ENCODE results near the gene ABCA1.

Gene ABCA1

DNA sequence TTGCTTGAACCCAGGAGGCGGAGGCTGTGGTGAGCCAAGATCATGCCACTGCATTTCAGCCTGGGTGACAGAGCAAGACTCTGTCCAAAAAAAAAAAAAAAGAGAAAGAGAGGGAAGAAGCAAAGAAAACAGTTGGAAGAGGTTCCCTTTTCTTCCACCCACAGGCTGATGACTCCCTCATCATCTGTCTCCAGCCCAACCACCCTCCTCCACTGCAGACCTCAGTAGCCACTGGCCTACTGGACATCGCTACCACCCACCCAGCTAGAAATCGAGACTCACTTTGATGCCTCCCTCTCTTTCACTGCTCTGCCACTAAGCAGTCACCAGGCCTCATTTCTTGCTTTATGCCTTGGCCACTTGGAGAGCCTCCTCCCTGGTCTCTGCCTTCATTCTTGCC lies 92.8 kb downstream of the ABCA1 start:
- no peak for DNase-seq

DNA sequence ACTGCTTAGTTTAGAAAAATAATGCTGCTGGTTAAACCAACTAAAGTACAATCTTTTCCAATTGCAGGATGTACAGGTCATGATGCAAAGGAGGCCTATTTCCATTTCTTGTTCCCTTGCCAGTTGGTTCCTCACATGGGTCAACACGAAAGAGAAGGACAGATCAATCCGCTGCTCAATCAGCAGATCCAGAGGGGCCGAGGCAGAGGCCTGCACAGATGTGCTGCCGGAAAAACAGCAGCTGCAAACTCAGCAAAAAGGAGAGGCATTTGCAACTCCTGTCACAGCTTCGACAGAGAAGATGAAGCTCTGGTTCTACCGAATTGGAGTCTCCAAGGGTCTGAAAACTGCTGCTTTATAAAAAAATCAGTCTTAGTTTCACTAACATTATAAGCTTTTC lies 94.3 kb downstream of the ABCA1 start:
- DNase-seq, result no peak

DNA sequence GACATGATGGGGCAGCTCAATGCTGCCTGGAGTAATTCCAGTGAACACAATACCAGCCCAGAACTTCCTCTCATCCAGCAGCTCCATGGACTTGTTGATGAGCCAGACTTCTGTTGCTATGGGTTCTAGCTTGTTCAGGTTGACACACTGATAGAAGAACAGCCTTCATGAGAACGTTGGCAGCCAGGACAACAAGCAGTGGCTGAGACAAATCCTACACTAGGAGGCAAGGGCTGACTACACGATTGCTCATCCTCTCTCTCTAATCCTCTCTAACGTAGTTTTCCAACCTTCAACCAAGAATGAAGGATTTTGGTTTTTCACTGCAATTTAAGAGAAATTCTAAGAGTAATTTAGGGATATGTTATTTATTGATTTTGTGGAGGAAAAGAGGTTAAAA lies 96.3 kb downstream of the ABCA1 start:
- DNase-seq, result no peak

DNA sequence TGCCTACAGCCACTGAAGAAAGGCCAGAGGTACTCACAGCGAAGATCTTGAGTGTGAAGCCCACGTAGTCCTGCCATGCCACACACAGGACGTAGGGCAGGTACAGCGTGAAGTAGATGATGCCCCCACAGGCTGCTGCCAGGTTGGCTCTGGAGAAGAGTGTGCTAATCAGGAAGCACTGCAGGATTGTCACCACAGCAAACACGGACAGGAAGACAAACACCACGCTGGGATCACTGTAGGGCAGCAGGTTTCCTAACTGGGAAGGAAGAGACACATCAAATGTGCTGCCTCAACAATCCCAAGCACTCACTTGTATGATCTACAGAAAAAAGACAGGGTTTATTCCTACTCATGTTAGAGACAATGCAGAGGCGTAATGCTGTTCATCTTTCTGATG lies 101.0 kb downstream of the ABCA1 start:
- DNase-seq, result no peak

DNA sequence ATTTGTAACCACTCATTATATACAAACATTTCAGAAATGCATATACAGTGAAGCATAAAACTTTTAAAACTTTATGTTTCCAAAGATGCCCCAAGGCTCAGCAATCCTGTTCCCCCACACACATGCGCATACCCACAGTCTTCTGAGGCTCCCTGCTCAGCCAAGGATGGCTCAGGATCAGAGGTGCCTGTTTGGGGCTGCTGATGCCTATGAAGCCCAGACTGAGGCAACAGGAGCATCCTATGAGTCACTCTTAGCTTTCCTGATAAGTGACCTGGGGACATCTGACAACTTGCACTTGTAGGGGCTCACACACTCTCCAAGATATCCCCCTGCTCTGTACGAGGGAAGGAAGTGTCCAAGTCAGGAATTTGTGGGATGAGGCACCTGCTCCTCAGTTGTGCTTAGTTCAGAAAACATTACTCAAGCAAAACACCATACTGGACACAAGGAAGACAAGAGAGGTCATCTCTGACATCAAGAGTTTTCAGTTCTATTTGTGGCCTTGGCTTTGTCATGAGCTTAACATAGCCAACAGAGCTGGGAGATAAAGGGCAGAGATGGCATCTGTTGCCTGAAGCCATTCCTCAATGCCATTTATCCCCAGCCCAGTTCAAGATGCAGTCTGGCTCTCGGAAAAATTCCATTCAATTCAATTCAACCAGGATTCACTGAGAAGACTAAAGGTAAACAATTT lies 101.7 kb downstream of the ABCA1 start:
- no peak for DNase-seq

DNA sequence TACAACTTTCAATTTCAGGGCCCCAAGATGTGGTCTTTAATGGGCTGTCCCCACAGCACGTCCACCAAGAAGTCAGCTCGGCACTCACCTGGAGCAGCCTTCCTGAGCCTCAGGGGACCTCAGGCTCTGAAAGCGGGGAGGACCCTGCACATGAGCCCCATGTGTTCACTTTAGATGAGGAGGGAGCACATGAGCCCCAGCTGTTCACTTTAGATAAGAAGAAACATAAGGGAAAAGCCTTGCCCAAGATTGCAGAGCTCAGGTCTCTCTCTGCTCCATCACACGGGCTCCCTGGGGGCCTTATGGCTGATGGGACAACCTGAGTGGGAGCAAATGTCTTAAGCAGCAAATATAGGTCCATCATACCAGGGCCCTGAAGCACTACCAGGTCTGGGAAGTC lies 107.6 kb downstream of the ABCA1 start:
- no peak for DNase-seq

DNA sequence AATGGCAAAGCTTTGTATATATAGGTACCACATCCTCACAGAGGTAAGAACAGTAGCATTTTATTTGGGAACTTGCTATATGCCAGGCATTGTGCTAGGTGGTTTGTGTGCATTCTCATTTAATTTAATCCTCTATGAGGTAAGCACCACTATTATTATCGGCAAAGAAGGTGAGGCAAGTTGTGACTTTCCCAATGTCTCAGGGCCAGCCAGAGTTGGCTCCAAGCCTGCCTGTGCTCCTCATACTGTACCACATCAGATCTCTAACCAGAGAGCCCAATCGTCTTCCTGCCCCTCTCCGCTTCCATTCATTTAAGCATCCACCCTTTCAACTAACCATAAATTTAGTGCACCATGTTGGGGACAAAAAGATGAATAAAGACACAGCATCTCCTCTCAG lies 108.9 kb downstream of the ABCA1 start:
- DNase-seq, result no peak

DNA sequence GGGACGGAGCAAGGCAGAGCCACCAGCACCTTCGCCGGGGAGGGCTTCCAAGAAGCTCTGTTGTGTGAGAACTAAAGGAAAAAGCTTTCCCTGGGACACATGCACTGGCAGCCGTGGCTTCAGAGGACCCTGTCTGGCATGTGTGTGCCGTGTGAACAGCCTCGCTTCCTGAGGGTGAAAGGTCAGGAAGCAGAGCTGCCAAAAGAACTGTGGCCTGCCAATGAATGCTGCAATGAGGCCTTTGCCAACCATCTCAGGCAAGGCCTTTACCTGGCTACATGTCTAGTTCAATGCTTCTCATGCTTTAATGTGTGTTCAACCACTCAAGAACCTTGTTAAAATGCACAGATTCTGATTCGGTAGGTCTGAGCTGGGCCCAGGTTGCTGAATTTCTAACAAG lies 110.5 kb downstream of the ABCA1 start:
- DNase-seq, result no peak

DNA sequence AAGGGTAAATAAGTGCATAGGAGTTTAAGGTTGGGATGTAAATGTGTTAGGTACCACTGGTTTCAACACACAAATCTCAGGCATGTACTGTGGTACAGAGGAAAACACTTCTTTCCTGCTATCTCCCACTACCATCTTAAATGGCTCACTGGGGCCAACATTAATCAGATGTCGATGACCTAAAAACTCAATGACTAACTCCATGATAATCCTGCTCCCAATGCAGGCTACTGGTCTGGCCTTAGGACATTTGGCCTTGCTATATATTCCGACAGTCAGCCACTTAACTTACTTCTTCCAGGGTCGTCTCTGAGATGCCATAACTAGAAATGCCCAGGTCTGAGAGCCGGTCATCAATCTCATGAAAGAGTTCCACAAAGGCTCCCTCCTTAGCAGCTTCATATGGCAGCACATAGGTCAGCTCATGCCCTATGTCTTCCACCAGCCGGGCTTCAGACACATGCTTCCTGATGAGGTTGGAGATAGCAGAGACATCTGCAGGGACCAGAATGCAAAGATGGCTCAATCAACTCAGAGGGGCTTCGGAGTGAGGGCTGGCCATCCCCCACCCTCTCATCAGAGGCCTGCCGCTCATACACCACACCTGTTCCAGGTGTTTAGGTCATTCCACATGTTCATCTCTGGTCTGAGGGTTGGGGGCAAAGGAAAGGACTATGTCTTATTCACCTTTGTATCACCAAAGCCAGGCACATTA lies 111.9 kb downstream of the ABCA1 start:
- no peak for DNase-seq

DNA sequence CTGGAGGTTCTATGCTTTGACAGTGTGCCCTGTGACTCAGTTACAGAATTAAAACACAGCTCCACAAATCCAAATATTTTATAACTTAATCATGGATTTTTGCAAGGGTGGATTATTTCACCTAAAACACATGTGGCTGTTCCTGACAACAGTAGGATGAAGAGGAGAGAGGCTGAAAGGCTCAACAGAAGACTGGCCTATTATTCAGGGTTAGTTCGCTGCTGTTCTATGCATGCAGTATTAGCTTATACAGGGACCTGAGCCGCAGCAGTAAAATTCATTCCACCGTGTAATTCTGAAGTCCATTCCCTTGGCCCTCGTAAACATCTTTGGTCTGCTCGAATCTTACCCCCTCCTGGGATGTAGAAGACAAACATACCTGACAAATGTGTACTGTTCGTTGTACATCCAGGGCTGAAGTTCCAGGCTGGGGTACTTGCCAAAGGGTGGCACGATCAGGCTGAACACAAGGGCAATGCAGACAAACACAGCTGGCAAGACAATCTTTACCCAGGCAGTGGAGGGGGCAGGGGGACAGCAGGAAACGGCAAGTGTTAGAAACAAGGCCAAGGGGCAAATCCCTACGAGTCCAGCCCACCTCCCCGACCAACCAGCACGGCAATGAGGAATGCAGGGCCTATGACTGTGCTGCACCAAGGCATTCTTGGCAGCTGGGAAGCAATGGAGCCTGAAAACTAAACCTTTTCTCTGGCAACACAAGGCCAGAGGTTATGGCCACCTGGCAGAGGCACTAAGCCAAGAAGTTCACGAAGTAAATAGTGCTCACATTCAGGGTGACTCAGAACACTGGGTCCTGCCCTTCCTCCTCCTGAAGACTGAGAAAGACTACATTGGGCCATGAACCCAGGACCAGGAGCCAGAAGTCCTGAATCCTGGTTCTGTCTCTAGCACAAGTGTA lies 117.3 kb downstream of the ABCA1 start:
- no peak for DNase-seq

DNA sequence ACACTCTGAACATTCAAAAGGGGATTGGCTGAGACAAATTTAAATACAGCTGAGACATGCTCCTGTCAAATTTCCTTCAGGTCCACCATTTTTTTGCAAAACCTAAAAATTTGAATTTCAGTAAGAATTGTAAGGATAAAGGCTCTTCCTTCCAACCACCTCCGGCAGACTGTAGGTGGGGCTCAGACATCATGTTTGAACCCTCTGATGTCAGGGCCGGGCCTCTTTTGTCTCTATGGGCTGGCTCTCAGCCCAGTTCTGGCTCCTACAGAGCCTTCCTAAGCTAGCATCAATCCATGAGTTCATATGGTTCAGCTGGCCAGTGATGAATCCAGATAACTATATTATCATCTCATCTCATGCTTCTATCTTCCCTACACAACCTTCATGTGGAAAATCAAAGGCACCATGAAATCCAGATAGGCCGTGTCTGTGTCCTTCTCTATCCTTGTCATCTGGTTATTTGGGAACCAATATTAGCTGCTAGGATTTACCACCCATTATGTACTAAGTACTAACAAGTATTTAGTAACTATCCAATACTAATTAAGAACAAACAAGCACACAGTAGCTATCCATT lies 119.8 kb downstream of the ABCA1 start:
- no peak for DNase-seq

DNA sequence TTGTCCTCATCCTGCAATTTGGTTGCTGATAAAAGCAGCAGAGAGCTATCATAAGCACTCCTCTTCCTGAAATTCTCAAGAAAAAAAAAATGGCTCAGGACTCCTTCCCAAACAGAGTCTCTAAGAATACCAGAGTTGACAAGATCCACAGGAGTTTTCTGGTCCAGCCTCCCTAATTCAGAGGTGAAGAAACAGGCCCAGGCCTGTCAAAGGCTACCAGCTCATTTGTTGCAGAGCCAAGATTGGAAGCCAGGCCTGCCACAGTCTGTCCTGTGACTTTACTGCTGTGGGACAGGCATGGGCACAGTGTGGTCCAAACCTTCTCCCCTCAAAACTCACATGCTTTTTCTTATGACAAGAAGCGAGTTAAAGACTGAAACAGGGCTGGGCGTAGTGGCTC lies 122.5 kb downstream of the ABCA1 start:
- DNase-seq, result no peak

DNA sequence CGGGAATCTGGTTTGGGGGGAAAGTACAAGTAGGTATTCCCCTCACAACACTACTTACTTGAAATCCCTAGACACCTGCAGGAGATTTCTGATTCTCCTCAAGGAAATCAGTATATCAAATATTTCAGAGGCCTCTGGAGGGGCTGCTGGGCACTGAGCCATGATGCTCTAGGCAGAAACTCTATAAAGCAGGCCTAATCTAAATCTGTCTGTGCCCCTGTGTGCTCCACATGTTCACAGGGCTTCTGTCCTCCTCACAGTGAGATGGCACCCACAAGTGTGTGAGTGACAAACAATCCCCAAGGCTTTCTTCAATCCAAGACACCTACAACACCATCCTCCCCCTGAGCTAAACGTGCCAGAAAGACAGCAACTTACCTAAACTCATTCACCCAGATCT lies 125.0 kb downstream of the ABCA1 start:
- DNase-seq, result no peak

DNA sequence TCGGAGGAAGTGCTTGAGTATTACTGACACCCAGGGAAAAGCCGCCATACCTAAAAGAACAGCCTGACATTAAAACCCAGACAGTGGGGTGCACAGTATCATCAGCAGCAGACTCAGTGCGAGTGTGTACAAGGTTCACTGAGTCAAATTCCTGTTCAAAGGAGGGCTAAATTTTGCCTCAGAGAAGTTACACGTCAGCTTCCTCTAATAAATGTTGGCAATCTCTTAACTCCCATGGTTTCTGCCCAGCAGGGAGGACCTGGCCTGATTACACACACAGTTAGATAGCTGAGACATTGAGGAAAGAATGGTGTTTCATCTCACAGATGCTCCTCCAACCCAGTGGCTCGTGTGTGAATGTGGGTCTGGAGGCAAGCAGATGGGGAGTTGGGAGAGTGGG lies 125.8 kb downstream of the ABCA1 start:
- no peak for DNase-seq

DNA sequence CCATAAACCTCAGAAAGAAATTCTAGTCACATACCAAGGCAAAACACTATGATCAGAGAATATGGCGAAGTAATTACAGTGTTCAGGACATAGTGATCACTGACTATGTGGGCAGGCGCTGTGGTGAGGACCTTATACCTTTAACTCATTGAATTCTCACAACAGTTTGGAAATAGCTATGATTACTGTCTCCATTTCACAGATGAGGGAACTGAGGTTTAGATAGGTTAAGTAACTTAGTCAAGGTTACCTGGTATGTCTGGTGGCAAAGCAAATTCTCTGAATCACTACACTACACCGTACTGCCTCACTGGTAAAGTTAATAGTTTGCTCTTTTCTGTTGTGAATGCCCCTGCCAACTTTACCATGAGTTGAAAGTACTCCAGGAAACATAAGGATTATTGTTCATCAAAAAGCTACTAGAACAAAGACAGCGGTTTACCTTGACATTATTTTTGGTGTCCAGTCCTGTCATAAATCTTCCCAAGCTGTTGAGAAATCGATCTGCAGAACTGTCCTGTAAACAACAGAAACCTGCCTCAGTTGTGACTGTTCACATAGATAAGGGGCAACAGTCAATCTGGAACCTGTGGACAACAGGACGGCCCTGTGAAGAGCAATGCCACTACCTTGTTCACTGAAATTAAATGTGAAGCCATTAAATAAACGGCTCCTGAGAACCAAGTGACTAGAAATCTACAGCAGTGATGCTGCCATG lies 127.7 kb downstream of the ABCA1 start:
- no peak for DNase-seq

DNA sequence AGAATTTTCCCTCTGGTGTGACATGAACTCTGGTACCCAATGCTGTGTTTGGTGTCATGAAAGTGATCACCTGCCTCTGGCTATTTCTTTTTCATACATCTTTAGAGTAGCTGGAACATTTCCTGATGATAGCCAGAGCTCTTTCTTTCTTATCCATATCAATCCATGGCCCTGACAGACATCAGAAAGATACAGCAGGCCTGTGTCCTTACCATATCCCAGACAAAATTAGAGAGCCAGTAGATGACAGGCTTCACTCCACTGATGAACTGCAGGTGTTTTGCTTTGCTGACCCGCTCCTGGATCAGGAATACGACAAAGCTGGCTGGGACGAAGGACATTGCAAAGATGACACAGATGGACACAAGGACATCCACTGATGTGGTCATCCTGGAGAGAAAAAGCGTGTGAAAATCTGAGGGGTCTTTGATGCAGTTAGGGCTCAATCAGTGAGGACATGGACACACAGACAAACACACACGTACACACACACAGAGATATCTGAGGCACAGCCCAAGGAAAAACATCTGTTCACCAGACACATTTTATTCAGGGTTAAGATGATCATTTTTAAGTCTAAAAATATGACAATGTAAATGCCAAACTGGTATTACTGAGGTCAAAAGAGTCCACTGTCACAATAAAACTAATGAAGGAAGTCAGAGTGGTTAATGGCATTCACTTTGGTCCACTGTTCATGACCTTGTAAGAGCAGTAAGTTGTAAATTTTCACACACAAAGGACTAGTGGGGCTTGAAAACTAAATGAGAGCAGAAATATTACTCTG lies 129.6 kb downstream of the ABCA1 start:
- no peak for DNase-seq

DNA sequence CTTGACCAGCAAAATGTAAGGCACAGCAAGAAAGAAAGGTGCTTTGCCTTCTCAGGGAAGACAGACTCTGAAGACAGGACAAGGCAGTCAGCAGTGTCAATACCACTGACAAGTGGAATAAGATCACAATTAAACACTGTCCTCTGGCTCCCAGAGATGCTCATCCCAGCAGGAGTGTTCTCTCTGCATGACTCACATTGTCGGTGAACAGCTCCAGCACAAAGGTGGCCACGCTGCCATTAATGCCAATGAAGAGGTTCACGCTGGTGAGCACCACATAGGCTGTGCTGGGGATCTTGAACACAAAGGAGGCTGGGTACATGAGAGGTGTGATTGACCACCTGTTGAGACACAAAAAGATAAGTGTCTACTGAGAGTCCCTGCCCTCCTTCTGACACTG lies 132.1 kb downstream of the ABCA1 start:
- no peak for DNase-seq

DNA sequence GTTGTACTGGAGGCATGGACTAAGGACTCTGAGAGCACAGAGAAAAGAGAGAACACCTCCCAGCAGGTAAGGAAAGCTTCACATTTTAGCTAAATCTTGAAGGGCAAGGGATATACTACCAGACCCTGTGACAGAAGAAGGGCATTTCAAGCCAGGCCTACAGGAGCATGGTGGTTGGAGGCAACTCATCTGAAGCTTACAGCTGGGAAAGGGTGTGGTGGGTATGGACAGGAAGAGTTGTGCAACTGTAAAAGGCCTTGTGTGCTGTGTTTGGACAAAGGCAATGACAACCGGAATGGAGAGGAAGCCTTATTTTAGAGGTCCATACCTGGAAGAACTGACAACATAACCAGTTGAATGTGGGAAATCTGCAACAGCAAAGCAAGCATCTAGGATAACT lies 132.9 kb downstream of the ABCA1 start:
- DNase-seq, result no peak

DNA sequence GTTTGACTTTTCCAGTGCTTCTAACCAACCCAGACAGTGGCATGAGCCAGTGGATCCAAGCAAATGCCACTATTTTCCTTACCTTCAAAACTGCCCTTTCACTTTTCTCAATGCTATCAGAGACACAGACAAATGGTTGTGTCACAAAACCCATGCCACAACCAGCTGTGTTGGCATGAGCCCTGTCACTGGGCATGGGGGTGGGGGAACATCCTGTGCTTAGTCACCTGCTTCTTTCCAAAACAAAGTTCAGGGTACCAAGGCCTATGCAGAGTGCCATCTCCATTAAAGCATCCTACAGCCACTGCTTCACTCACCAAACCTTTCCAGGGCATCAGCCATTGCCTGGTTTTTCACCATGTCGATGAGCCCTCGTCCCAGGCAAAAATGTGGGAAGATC lies 133.9 kb downstream of the ABCA1 start:
- DNase-seq, result no peak

DNA sequence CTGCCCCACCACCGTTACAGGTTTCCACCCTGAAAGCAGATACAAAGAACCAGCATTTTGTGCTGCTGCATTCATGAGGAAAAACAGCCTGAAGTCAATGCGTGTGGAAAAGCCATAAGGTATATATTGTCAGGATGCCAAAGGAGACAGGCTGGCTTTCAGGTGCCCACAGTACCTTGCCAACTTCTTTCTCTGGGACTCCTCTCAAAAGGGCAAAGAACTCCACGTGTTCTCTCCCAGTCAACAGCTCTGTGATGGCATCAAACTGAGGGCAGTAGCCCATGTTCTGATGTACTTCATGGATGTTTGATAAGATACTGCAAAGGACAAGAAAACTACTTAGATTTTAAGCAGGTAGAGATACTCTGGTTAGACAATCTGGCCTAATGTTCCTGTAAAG lies 139.7 kb downstream of the ABCA1 start:
- no peak for DNase-seq

DNA sequence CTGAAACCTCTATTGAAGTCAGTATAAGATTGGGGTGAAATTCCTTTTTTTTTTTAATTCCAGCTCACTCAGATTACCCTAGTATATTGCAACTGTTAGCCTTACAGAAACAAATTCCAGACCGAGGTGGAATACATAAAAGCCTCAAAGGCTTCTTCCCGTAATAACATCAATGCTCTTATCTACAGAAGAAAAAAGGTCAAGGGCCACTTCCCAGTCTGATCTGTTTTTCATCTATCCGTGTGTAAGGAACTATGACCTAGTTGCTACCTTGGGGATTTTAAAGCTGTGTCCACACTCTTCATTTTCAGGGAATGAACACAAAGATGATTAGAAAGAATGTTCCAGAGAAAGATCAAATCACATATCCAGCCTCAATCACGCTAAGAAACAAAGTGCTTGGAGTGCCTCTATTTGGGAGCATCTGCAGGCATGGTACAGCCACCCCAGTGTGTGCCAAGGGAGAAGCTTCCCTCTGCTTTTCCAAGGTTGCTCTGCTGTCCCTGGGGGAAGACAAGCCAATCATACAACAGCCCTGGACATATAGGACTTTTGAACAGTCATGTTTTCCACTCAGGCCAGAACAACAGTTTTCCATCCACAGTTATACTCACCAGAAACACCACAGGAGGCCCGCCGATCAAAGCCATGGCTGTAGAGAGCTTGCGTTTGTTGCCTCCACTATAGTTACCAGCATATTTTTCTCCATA lies 140.5 kb downstream of the ABCA1 start:
- no peak for DNase-seq
